Hippocampal formation (tissue), 2 donors: ENCODE data around the gene PDGFC.
A peak's percentile ranks its signal among the peaks of the same experiment; 100 is the strongest.

Source experiments
- DNase-seq, 2 donors: peaks; one replicate each; lab custom pipeline; 2025; lab: John Stamatoyannopoulos, UW

Gene PDGFC

DNA sequence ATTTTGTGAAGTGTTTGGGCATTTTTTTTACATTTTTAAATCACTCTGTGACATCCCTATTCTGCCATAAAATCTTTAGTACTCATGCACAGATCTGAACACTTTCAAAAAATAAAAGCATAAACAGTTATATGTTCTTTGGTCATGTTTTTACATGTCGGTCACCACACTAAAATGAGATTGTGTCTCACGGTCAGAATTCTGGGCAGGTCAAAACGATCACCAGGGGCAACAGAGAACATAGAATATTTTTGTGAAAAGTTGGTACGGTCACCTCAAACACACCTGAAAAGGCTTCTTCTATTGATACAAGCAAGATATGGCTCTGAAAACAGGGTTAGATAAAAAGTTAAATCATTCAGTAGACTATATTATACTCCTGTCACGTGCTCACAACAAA, 189.1 kb downstream of the PDGFC start:
- DNase-seq: no peak

DNA sequence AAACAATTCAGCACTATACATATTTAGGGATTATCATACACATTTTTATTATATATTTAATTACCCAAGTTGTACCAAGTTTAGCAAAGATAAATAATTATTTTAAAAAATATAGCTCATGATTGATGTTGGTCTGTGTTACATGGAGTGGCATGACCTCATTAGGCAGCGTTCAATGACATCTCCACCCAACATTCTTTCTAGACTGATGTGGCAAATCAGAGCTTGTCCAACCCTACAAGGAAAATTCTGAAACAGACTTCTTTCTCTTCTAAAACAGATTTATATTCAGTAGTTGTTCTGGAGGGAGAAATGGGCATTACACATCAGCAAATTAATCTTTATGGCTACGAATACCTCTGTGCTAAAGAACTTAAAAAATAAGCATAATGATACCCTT, 189.7 kb downstream of the PDGFC start:
- no peak for DNase-seq

DNA sequence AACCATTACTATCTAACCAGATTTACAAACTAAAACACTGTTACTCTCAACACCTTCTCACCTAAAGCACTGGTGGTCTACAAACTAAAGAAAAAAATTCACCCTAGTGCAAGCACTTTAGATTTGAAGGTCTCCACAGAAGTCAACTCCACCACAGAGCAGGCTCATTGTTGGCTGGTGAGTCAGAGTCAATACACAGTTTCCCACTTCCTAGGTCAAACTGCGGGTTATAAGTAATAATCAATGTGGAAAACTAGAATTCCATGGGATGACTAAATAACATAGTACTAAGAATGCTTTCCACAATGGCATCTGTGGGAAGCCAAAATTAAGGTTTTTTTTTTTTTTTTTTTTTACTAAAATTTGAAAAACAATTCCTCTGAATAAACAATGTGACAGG, 191.8 kb downstream of the PDGFC start:
- DNase-seq: no peak

DNA sequence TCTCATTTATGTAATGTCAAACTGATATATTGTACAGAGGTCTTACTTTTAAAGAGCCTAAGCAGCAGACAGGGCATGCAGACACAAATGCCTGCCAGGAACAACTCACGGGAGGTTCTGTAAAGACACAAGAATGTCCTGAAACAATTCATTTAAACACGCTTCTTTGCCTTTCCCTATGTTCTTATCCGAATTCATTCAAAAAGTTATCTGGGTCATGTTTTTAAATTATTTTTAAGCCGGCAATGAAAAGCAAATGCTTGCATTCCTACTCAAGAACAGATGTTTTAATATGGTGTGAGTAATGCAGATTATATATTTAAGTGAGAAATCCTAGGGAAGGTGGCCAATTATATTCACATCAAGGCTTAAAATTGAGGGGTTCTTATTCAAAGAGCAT, 192.6 kb downstream of the PDGFC start:
- DNase-seq: no peak

DNA sequence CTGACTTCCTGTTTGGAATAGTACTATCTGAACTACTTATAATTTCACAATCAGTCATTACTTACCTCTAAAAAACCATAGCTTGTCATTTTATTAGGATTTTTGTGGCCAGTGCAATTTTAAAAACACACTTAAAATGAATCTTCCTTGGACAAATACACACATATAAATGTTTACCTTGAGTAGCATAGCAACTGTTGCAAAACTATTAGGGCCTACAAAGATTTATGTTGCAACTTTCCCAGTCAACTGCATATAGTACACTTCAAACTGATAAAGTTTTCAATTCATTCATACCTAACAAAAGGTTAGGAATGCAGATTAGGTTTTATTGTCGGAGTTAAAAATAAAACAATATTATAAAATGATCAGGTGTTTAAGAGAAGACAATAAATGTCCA, 193.0 kb downstream of the PDGFC start:
- DNase-seq: no peak

DNA sequence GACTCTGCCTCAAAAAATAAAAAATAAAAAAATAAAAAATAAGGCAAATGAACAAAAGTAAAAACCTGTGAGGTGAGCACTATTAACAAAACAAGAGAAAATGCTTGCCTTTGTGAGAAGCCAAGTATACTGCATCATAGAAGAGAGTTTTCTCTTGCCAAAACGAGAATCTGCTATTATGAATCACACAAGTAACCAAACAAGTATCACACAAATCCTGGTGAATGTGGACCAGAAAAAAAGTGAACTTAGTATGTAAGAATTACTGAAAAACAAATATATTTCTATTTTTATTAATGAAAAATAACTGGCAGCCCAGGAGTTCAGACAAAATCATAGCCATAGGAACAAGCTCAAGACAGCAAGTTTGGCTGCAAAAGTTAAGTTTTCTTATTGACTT, 193.5 kb downstream of the PDGFC start:
- DNase-seq: no peak

DNA sequence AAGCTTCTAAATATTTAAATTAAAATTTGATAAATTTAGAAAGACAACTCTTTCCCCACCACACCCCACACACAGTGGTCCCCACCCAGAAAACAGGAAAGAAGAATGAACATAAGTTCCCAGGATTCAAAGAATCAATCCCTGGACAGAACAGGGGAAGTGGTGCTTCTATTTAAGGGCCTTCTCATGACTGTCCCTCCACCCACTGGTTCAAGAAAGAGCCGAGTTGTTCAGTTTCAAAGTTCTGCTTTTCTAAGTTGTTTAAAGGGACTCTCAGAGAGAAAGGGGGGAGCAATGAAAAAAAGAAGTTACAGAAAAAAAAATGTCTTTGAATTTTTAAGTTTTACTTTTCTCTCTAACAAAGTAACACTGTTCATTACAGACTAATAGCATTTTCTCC, 195.8 kb downstream of the PDGFC start:
- DNase-seq: peak in 1 of 2 donors; percentile 24

DNA sequence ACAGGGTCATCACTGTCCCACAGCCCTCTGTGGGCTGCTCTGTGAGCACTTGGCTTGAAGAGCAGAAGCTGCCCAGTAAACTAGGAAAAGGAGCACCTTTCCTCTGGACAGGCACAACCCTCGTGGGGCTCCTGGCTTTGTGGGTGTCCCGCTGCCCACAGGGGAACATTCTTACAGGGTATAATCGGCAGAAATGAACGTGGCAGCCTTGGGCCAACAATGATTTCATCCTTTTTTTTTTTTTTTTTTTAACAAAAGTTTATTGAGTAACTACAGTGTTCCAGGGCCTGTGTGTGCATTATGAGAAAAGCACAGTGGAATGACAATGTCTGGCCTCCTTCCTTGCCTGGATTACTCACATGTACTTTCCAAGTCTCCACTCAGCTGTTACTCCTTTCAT, 197.2 kb downstream of the PDGFC start:
- no peak for DNase-seq

DNA sequence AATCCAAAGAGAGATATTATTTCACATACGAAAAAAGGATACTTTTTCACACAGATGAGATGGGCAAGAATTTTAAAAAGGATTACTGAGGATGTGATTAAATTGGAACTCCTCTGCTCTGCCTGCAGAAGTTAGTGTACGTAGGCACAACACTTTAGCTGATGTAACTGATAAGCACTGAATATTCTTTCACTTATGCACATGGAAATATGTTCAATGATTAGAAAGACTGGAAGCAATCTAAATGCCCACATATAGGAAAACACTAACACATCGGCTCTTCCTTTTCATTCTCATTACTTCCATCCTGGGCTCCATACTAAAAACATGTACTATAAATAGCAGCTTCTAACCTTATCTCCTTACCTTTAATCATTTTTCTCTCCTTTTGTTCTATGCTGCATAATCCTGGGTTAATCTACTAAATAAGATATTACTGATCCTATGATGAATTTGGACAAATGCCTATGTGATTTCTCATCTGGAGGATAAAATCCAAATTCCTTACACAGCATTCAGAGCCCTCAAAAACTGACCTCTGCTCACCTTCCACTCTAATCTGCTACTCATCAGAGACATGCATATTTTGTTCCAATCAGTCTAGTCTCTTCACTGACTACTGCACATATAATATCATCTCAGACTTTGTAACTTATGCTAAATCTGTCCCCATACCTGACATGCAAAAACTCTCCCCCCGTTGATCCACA, 197.8 kb downstream of the PDGFC start:
- no peak for DNase-seq

DNA sequence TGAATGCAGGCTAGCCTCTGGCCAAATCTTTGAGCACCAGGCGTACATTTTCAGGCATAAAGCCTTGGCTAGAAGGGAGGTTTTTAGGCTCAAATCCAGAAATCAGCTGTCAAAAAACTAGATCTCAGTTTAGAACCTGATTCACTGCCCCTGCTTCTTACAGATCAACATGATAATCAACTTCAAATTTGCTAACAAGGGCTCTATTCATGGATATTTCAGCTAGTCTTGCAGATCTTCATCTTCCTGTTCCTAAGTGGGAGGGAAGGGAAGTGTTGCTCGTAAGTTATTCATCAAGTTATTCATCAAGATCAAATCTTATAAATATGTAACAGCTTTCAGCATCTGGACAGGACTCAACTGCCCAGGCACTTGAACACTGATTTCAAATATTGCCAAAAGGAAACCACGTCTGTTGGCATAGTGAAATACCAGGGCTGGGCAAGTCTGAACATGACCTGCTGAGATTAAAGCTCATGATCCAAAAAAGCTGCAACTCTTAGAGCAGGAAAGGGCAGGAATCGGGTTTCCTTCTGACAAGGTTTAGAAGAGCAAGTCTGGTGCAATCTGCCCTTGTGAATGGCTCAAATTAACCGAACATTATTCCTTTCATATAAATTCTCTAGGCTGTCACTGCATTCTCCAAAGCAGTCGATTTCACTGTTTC, 200.3 kb downstream of the PDGFC start:
- DNase-seq: peak in 1 of 2 donors; percentile 45

DNA sequence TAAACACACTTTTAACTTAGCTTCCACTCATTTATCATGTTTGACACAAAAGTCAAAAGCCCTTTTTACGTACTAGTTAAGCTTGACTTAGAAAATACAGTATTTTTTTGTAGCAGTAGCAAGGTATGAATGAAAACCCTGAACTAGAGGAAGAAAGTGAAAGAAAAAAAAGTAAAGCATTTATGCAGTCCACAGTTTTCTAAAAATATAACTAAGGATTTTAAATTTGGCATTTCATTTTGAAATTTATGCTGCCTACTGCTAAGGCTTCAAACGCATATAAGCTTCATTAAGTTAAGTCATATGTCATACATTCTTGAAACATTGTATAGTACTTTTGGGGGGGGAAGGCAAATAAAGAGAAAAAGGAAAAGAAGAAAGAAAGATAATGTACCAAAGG, 201.5 kb downstream of the PDGFC start:
- no peak for DNase-seq

DNA sequence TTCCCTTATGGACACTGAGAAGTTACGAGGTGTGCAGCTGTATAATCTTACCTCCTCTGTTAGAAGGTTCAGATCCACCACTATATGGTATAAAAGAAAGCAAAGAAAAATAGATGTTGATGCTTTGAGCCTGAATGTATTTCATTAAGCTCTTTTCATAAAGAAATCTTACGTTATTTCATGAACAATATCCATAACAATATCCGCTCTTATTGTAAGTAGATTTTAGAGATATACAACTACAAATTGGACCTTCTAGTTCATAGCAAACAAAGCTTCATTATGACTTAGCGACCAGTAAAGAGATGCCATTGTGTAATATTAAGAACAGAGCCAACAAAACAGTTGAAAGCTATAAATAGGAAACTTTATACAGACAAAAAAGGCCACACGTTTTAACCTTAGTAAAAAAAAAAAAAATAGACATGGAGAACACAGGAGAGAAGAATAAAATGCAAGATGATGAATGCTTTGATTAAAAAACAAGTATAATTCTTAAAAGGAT, 203.6 kb downstream of the PDGFC start:
- peak in 1 of 2 donors; percentile 45 for DNase-seq

DNA sequence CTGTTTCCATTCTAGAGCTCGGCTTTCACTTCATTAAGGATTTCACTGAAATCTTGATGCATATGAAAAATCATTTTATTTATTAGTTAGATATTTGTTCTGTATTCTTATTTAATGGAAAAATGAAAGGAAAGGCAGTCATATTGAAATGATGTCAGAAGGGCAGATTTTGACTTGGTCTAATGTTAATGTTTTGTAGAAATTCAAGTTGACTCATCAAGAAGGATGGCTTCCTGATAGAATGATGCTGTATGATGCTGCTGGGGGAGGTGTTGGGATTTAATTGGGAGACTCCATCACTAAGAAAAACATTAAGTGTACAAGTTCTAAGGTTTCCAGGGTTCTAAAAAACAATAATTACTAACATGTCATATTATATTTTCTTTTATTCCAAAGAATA, 204.8 kb downstream of the PDGFC start:
- no peak for DNase-seq

DNA sequence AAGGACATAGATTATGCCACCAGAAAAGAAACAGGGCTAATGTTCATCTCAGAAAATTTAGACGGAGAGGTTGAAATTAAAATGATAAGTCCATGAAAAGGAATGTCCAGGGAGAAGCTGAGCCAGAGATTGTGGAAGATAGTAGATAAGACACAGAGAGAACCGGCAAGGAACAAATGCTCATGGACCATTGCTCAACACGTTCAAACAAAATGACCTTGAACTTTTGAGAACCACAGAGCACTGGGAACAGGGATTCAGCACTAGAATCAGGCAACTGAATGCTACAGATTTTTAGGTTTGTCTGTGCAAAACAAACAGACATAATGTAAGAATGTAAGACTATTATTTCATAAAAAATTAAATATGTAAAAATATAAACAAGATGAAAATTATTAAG, 206.3 kb downstream of the PDGFC start:
- DNase-seq: no peak

DNA sequence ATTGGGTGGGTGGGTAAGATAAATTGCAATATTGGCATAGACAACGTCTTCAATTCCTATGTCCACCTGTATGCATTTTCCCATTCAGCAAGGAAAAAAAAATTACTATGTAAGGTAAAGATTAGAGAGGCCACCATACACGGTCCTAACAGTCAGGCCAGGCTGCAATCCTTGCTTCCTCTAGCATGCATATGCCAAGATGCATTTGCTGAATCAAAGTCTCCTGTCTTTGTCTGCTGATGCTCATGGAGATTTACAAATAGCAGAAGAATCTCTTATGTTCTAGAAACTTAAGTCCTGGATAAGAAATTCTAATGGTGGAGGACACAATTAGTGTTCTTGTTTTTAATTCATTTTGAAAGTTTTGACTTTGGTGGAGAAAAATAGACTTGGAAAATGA, 206.8 kb downstream of the PDGFC start:
- no peak for DNase-seq

DNA sequence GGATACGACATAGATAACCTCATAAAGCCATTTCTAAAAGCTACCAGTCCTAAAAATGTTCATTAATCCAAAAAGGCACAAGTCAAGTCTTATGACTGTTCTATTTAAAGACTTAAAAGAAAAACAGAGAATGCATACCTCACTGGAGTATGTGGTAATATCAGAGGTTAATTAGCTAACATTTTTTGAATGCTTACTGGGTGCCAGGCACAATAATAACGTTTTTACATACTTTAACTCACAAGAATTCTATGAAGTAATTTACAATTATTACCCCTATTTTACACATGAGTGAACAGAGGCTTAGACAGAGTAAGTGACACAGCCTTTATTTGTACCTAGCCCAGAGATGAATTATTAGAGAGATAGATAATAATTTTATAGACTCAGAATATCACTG, 207.5 kb downstream of the PDGFC start:
- DNase-seq: no peak

DNA sequence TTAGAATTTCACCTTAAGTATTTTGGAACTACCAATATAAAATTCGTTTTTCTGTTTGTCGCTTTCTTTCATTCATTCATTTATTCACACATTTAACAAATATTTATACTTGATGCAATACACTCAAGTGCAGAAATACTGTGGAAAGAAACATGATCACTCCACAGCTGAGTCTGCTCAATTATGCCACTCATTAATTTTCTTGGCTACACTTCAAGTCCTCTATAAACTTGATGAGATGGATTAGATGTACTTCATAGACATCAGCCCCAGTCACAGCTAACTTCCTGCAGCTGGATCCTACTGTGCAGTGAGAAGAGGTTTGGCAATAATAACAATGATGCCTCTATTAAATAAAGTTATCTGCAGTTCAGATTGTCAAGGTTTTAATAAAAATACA, 208.1 kb downstream of the PDGFC start:
- no peak for DNase-seq

DNA sequence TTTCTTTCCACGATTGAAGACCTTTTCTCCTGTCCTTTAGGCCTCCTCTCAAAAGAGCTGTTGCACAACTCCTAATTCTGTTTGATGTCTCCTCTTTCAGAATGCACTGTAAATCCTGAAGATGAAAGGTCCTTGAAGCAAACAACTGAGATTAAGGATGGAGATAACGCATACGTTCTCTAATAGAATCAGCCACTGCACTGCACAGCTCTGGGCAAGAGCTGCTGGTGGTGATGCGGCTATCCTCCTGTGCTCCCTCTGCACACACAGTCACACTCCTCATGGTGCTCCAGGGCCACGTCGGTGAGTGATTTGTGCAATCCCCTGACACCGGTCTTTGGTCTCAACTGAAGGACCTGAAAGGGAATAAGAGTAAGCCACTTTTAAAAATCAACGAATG, 208.7 kb downstream of the PDGFC start:
- DNase-seq: no peak

DNA sequence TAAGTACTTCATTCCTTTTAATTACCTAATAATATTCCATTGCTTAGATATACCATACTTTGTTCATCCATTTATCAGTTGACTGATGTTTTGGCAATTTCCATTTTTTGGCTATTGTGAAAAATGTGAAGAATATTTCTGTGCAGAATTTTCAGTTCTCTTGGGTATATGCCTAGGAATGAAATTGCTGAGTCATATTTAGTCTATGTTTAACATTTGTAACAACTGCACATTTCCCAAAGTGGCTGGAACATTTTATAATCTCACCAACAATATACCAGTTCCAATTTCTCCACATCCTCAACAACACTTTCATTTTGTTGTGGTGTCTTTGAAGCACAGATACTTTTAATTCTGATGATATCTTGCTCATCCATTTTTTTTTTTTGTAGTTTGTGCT, 215.5 kb downstream of the PDGFC start:
- no peak for DNase-seq

DNA sequence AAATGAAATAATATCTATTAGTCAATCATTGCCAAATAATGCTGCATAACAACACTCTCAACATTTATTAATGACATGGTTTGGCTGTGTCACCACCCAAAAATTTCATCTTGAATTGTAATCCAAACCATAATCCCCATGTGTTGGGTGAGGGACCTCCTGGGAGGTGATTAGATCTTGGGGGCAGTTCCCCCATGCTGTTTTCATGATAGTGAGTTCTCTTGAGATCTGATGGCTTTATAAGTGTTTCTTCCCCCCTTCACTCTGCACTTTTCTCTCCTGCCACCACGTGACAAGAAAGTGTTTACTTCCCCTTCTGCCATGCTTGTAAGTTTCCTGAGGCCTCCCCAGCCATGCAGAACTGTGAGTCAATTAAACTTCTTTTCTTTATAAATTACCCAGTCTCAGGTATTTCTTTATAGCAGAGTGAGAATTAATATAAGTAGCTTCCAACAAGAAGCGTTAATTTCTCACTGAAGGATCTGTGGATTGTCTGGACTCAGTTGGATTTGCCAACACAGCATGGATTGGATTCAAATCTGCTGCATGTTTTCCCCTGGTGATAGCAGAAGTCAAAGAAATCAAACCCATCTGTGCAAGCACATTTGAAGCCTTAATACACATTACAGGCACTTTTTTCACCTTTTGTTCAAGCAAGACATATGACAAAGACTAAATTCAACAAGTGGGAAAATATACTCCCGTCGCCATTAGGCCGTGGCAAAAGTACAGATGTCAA, 216.6 kb downstream of the PDGFC start:
- no peak for DNase-seq

DNA sequence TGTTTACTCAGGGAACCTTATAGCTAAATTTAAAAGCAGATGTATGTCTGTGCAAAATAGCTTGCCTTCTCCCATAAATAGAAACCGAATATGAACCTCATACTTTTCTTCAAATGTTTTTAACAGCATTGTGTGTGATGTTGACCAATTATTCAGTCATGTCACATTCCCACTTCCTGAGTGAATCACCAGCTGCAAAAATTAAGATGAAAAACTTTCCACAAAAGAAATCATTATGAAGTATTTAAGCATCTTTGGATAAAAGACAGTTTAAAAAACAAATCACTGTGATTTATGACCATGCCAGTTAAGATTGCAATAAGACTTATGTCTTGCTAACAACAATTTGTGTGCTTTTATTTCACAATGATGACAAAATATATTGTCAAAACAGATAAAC, 220.1 kb downstream of the PDGFC start:
- no peak for DNase-seq

DNA sequence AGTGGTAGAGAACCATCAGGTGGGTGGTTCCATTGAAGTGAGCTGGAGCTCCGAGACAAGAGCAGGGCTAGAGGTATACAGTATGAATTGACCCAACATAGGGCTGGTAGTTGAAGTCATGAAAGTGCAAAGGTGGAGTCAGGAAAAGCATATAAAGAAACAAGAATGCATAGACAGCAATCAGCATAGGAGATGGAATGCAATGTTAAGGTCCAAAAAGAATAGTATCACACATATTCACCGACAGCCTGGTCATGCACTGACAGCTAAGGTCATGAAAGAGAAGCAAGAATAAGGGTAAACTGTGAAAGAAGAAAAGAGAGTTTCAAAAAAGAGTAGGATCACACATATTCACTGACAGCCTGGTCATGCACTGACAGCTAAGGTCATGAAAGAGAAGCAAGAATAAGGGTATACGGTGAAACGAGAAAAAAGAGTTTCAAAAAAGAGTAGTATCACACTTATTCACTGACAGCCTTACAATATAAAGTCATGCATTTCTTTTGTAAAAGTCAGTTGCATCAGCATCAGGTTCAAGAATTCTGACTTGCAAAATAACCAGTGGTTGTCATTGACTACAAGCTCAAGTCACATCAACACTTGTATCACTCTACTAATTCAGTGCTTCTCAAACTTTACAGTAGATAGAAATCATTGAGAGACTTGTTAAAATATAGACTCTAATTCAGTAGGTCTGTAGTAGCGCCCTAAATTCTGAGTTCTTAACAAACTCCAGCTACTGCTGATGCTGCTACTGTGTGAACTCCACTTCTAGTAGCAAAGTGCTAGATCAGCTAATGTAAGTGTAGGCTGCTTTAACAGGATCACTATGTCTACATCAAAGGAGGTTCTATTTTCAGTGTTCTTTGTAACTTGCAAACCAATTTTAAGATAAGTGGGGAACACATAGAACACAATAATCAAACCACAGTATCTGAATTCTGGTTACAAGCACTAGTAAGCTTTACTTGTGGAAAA, 221.9 kb downstream of the PDGFC start:
- no peak for DNase-seq
